Loucy (cell line): ENCODE measurements around the gene PCCA.

Source experiments
- H2AFZ ChIP-seq: fragments of 200-600 bp; sonication (generic); 2 replicates; pipeline ENCODE4 v1.6.0; 2016; ENCODE audit warnings: antibody characterized with exemption, mild to moderate bottlenecking, low read length, moderate library complexity
- H3F3A ChIP-seq: fragments of 200-600 bp; 2 replicates; pipeline ENCODE4 v1.6.0; 2016; ENCODE audit warnings: antibody characterized with exemption, low read depth, mild to moderate bottlenecking
- H3K27me3 ChIP-seq: fragments of 200-600 bp; sonication (generic); 2 replicates; pipeline ENCODE4 v1.6.1; 2014; ENCODE audit warnings: low read length, mild to moderate bottlenecking; ENCODE audit not compliant: insufficient read depth, poor library complexity, severe bottlenecking
- H3K36me3 ChIP-seq: fragments of 200-600 bp; sonication (generic); 2 replicates; pipeline ENCODE4 v1.6.1; 2016; ENCODE audit warnings: low read length; ENCODE audit not compliant: insufficient read depth
- H3K4me1 ChIP-seq: fragments of 200-600 bp; sonication (generic); 2 replicates; pipeline ENCODE4 v1.5.1; 2014; ENCODE audit warnings: low read length, mild to moderate bottlenecking; ENCODE audit not compliant: insufficient read depth, poor library complexity, severe bottlenecking
- H3K4me2 ChIP-seq: fragments of 200-600 bp; sonication (generic); 2 replicates; pipeline ENCODE4 v1.6.0; 2014; ENCODE audit warnings: antibody characterized with exemption, low read length, low read depth, mild to moderate bottlenecking; ENCODE audit not compliant: poor library complexity, severe bottlenecking
- H3K4me3 ChIP-seq: fragments of 200-600 bp; sonication (generic); 2 replicates; pipeline ENCODE4 v1.5.1; 2014; ENCODE audit warnings: low read length, mild to moderate bottlenecking, mixed read lengths; ENCODE audit not compliant: poor library complexity, severe bottlenecking
- H3K79me2 ChIP-seq: fragments of 200-600 bp; sonication (generic); 2 replicates; pipeline ENCODE4 v1.6.1; 2014; ENCODE audit warnings: low read length; ENCODE audit not compliant: insufficient read depth
- H3K9ac ChIP-seq: fragments of 200-600 bp; sonication (generic); 2 replicates; pipeline ENCODE4 v1.6.0; 2014; ENCODE audit warnings: mild to moderate bottlenecking, low read depth, low read length, moderate library complexity; ENCODE audit not compliant: poor library complexity, severe bottlenecking
- H3K9me2 ChIP-seq: fragments of 200-600 bp; sonication (generic); replicated peaks from 2 replicates; pipeline ENCODE4 v1.6.1; 2016; ENCODE audit warnings: low read depth, low read length, mixed read lengths
- H3K9me3 ChIP-seq: fragments of 200-600 bp; sonication (generic); 2 replicates; pipeline ENCODE4 v1.6.1; 2014; ENCODE audit warnings: mild to moderate bottlenecking, antibody characterized with exemption, low read length, low read depth; ENCODE audit not compliant: insufficient read depth
- H4K20me1 ChIP-seq: fragments of 200-600 bp; sonication (generic); 2 replicates; pipeline ENCODE4 v1.6.0; 2014; ENCODE audit warnings: antibody characterized with exemption, low read length, mild to moderate bottlenecking; ENCODE audit not compliant: insufficient read depth, poor library complexity, severe bottlenecking
- EZH2phosphoT487 ChIP-seq: fragments of 200-600 bp; IDR thresholded peaks from 2 replicates; pipeline ENCODE4 v1.6.1; 2018; ENCODE audit warnings: antibody characterized with exemption, mild to moderate bottlenecking, moderate library complexity, borderline replicate concordance
- TF ChIP-seq, protein P1 (sequence below): fragments of 200-600 bp; sonication (generic); conservative IDR thresholded peaks from 2 replicates; pipeline ENCODE4 v1.5.1; 2014; ENCODE audit warnings: mild to moderate bottlenecking, antibody characterized with exemption, low read length

Gene PCCA

GRCh38 chr13:100409132-100409531, 320.2 kb downstream of the PCCA start:
- H3K36me3 ChIP-seq, result 0 out of 2 replicates have a peak, but pooled peaks cover 6% of the 10 kb centered on the region
- H3F3A ChIP-seq, result no peaks in the 10 kb centered on the region
- no peak overlapping the region for H3K4me3 ChIP-seq
- H3K4me1 ChIP-seq, result no peaks in the 10 kb centered on the region
- peaks cover 22% of the 10 kb centered on the region for H3K9me3 ChIP-seq
- no peaks in the 10 kb centered on the region for H3K27me3 ChIP-seq
- H3K9ac ChIP-seq, result no peak overlapping the region
- H2AFZ ChIP-seq, result no peak overlapping the region
- no peaks in the 10 kb centered on the region for H3K79me2 ChIP-seq
- no peaks in the 10 kb centered on the region for H4K20me1 ChIP-seq
- H3K4me2 ChIP-seq, result no peak overlapping the region
- TF ChIP-seq, protein P1, sequence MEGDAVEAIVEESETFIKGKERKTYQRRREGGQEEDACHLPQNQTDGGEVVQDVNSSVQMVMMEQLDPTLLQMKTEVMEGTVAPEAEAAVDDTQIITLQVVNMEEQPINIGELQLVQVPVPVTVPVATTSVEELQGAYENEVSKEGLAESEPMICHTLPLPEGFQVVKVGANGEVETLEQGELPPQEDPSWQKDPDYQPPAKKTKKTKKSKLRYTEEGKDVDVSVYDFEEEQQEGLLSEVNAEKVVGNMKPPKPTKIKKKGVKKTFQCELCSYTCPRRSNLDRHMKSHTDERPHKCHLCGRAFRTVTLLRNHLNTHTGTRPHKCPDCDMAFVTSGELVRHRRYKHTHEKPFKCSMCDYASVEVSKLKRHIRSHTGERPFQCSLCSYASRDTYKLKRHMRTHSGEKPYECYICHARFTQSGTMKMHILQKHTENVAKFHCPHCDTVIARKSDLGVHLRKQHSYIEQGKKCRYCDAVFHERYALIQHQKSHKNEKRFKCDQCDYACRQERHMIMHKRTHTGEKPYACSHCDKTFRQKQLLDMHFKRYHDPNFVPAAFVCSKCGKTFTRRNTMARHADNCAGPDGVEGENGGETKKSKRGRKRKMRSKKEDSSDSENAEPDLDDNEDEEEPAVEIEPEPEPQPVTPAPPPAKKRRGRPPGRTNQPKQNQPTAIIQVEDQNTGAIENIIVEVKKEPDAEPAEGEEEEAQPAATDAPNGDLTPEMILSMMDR, result no peak
- TF ChIP-seq EZH2phosphoT487, result no peak
- H3K9me2 ChIP-seq, result no peaks in the 10 kb centered on the region

DNA sequence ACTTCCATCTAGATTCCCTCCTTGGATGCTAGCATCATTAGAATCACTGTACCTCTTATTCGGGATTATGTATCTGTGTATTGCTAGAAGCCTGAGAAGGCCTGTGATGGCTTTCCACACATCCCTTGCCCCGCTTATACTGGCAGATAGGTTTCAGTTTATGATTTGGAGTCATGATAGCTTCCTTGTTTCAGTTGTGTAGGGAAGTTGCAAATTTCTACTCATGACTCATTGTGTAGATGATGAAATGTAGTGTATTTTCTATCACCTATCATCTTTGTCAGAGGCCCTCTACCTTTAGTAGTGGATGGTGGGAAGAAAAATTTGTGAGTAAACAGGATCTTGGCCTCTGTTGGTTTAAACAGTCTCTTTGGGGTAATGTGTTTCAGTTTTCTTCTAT, 334.5 kb downstream of the PCCA start:
- Histone ChIP-seq H3K27me3 (no peaks in the 10 kb centered on the region), H3K36me3 (no peaks in the 10 kb centered on the region; the same call in 1 of the 2 replicates), H3K9ac (no peak overlapping the region), H3K4me1 (peaks cover 9% of the 10 kb centered on the region), H4K20me1 (no peaks in the 10 kb centered on the region), H3K79me2 (no peaks in the 10 kb centered on the region), H3F3A (no peaks in the 10 kb centered on the region), H3K9me2 (no peaks in the 10 kb centered on the region), H3K4me2 (no peak overlapping the region), H2AFZ (no peak overlapping the region), H3K4me3 (no peak overlapping the region), H3K9me3 (no peaks in the 10 kb centered on the region)
- TF ChIP-seq, protein P1, result no peak
- no peak for TF ChIP-seq EZH2phosphoT487

GRCh38 chr13:100428986-100429385, 340.1 kb downstream of the PCCA start:
- H3K4me2 ChIP-seq, result no peak overlapping the region
- no peaks in the 10 kb centered on the region for H3K79me2 ChIP-seq

More at GRCh38 chr13:100428986-100429385, 340.1 kb downstream of the PCCA start:
- no peaks in the 10 kb centered on the region for H3K27me3 ChIP-seq
- H3K36me3 ChIP-seq, result peaks cover 8% of the 10 kb centered on the region; the same call in 1 of the 2 replicates
- no peaks in the 10 kb centered on the region for H3K9me3 ChIP-seq
- H3K4me1 ChIP-seq, result no peaks in the 10 kb centered on the region
- H2AFZ ChIP-seq, result no peak overlapping the region
- TF ChIP-seq, protein P1, result no peak
- no peak for TF ChIP-seq EZH2phosphoT487
- H3F3A ChIP-seq, result no peaks in the 10 kb centered on the region
- H3K9me2 ChIP-seq, result no peaks in the 10 kb centered on the region
- H3K9ac ChIP-seq, result no peak overlapping the region
- H4K20me1 ChIP-seq, result no peaks in the 10 kb centered on the region
- H3K4me3 ChIP-seq, result no peak overlapping the region
